AG09319 (cell line): Measurements from ENCODE around the gene NCOA1.

Experiments used
- DNase-seq: peaks from one replicate; pipeline ENCODE4 v3.0.0-alpha.2; 2010; ENCODE audit warnings: low read depth; ENCODE audit errors: extremely low read depth
- CTCF ChIP-seq: IDR thresholded peaks from 2 replicates; pipeline ENCODE4 v1.5.1; 2011; ENCODE audit warnings: low read depth, mild to moderate bottlenecking, inconsistent platforms, low read length, moderate library complexity

NCOA1 gene

GRCh38 chr2:24743924-24744323 lies 252.9 kb downstream of the NCOA1 start:
- TF ChIP-seq CTCF, result no peak
- DNase-seq, result no peak

- TF ChIP-seq CTCF, result no peak
- no peak for DNase-seq
These were observed 253.3 kb downstream of the NCOA1 start for GRCh38 chr2:24744356-24744755.

GRCh38 chr2:24745825-24746224 lies 254.8 kb downstream of the NCOA1 start:
- TF ChIP-seq CTCF, result no peak
- no peak for DNase-seq

GRCh38 chr2:24747299-24747698 lies 256.2 kb downstream of the NCOA1 start:
- DNase-seq, result no peak
- no peak for TF ChIP-seq CTCF

GRCh38 chr2:24749069-24749691 lies 258.1 kb downstream of the NCOA1 start:
- no peak for TF ChIP-seq CTCF

GRCh38 chr2:24754985-24755705 lies 264.1 kb downstream of the NCOA1 start:
- TF ChIP-seq CTCF, result no peak
- no peak for DNase-seq

More at GRCh38 chr2:24749069-24749691, 258.1 kb downstream of the NCOA1 start:
- DNase-seq, result no peak

GRCh38 chr2:24756789-24757188 lies 265.7 kb downstream of the NCOA1 start:
- no peak for TF ChIP-seq CTCF
- no peak for DNase-seq
